ENCODE data around the gene ST6GALNAC3.

The ST6GALNAC3 gene

DNA sequence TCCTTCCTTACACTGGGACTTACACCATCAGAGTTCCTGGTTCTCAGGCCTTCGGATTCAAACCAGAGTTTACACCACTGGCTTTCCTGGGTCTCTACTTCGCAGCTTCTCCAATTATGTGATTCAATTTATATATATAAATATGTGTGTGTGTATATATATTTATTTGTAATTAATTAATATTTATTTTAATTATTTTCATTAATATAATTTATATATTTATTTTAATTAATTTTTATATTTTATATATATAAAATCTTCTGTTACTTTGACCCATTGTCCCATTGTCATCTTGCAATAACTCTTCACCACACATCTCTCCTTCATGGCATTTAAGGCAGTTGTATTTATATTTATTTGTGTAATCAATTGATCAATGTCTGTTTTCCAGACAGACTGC is 28.4 kb upstream of the ST6GALNAC3 start:
- ChIA-PET POLR2A (no interaction called here), CTCF (no interaction called here)
- Histone ChIP-seq H3K27ac (ENCODE audit: extremely low read depth, low read depth, low read length) (no peak overlapping the region), H3K4me1 (ENCODE audit: control insufficient read depth, insufficient read depth, low read length) (0 out of 2 replicates have a peak, but pooled peaks cover under 1% of the 10 kb centered on the region), H3K4me3 (ENCODE audit: low read depth, low read length) (no peak overlapping the region), H3K36me3 (ENCODE audit: control insufficient read depth in 2 of 2, insufficient read depth in 1 of 2, low read length in 2 of 2) (no peaks in the 10 kb centered on the region), H3K9me3 (ENCODE audit: control insufficient read depth, insufficient read depth, low read depth, low read length) (no peaks in the 10 kb centered on the region)
- TF ChIP-seq ZNF157 (tag by site-specific recombination; IDR thresholded peaks at IDR 0.05) (no peak), GLIS2 (tag by site-specific recombination; IDR thresholded peaks at IDR 0.05) (no peak), ZNF585B (tag by site-specific recombination; IDR thresholded peaks at IDR 0.05) (no peak), ZNF214 (tag by site-specific recombination; IDR thresholded peaks at IDR 0.05; ENCODE audit: borderline replicate concordance) (no peak), HOXD13 (CRISPR knock-in tag; IDR thresholded peaks at IDR 0.05; ENCODE audit: borderline replicate concordance) (no peak), ZBTB21 (tag by site-specific recombination; IDR thresholded peaks at IDR 0.05) (no peak)

DNA sequence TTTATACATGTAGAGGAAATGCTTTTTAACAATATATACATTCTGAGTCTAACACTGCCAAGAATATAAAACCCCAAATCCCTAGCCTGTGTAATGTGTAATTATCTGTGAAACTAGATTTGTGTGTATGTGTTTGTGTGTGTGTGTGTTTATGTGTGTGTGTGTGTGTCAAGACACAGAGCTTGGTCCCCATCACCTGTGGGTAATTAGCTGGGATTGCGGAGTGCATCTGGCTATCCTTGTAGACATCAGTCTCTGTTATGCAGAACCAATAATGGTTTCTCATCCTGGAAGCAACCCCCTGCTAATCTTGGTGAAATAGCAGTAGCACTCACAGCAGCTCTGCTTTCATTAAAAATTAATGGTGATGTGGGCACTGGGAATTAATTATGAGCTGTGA is 26.3 kb upstream of the ST6GALNAC3 start:
- no peak for TF ChIP-seq ZNF140 (tag by site-specific recombination; IDR thresholded peaks at IDR 0.05)
- TF ChIP-seq PRDM6 (tag by site-specific recombination; IDR thresholded peaks at IDR 0.05) = no peak
- TF ChIP-seq ZBTB17 (tag by site-specific recombination; IDR thresholded peaks at IDR 0.05) = peak; percentile 89
- no peak for TF ChIP-seq ZNF433 (tag by site-specific recombination; IDR thresholded peaks at IDR 0.05; ENCODE audit: low read depth)
- TF ChIP-seq ZNF76 (tag by site-specific recombination; IDR thresholded peaks at IDR 0.05; ENCODE audit: borderline replicate concordance, low read depth) = no peak
- no peak for TF ChIP-seq ZBTB26 (tag by site-specific recombination; optimal IDR thresholded peaks at IDR 0.05)
- TF ChIP-seq, protein P1, sequence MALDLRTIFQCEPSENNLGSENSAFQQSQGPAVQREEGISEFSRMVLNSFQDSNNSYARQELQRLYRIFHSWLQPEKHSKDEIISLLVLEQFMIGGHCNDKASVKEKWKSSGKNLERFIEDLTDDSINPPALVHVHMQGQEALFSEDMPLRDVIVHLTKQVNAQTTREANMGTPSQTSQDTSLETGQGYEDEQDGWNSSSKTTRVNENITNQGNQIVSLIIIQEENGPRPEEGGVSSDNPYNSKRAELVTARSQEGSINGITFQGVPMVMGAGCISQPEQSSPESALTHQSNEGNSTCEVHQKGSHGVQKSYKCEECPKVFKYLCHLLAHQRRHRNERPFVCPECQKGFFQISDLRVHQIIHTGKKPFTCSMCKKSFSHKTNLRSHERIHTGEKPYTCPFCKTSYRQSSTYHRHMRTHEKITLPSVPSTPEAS (tag by site-specific recombination; IDR thresholded peaks at IDR 0.05) = peak; percentile 48
- no peak for TF ChIP-seq ZNF544 (tag by site-specific recombination; IDR thresholded peaks at IDR 0.05)
- TF ChIP-seq, protein P2, sequence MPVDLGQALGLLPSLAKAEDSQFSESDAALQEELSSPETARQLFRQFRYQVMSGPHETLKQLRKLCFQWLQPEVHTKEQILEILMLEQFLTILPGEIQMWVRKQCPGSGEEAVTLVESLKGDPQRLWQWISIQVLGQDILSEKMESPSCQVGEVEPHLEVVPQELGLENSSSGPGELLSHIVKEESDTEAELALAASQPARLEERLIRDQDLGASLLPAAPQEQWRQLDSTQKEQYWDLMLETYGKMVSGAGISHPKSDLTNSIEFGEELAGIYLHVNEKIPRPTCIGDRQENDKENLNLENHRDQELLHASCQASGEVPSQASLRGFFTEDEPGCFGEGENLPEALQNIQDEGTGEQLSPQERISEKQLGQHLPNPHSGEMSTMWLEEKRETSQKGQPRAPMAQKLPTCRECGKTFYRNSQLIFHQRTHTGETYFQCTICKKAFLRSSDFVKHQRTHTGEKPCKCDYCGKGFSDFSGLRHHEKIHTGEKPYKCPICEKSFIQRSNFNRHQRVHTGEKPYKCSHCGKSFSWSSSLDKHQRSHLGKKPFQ (tag by site-specific recombination; IDR thresholded peaks at IDR 0.05) = no peak
- no peak for TF ChIP-seq ZNF416 (tag by site-specific recombination; IDR thresholded peaks at IDR 0.05)
- no peak for TF ChIP-seq ZNF707 (tag by site-specific recombination; IDR thresholded peaks at IDR 0.05)
- no peak for TF ChIP-seq WT1 (tag by site-specific recombination; IDR thresholded peaks at IDR 0.05)
- Histone ChIP-seq H3K27ac (ENCODE audit: extremely low read depth, low read depth, low read length) (no peak overlapping the region), H3K4me3 (ENCODE audit: low read depth, low read length) (no peak overlapping the region), H3K9me3 (ENCODE audit: control insufficient read depth, insufficient read depth, low read depth, low read length) (no peaks in the 10 kb centered on the region), H3K36me3 (ENCODE audit: control insufficient read depth in 2 of 2, insufficient read depth in 1 of 2, low read length in 2 of 2) (no peaks in the 10 kb centered on the region), H3K4me1 (ENCODE audit: control insufficient read depth, insufficient read depth, low read length) (no peaks in the 10 kb centered on the region)
- CTCF ChIA-PET = interaction anchor here (0.9 kb wide), 1 partner anchor 9 kb away, joined by 5 read pairs; no protein-coding TSS in a partner anchor
- POLR2A ChIA-PET = interaction anchor here (1.0 kb wide), 1 partner anchor 8 kb away, joined by 4 read pairs; no protein-coding TSS in a partner anchor

Measured in HEK293 (cell line).